Measurements from ENCODE around the gene CDC14A. TPM values are rescaled to one million over a fixed set of nuclear protein-coding genes. Genes with fewer than 3 reads are reported as not detected.
"Not testable (repeated sequence)": the region's sequence is repeated elsewhere in the genome, so short reads cannot be mapped to it uniquely, and the experiment has no call there.

The CDC14A gene
- total RNA-seq, 2 experiments from 2014 or later: 18.9 to 20.2 TPM

DNA sequence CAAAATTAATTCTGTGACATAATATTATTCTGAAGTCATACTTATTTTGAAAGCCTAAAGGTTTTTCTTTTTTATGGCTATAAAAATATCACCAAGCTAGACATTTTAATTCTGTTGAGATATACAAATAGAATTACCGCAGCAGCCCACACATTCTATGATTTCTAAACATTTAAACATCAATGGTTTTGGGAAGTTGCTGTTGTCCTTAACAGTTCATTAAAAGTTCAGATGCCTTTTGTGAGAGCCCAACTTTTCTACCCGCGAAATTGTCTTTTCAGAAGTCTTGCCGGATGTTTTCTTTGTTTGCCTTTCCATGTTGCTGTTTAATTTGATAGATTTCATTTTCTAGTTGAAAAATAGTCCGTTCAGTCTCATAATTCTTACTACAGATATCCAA lies 40.5 kb downstream of the CDC14A start:
- Mint-ChIP-seq H3K27me3 (no peaks in the 10 kb centered on the region), H3K4me1 (ENCODE audit: low read depth) (peaks cover 86% of the 10 kb centered on the region), H3K9me3 (no peaks in the 10 kb centered on the region), H3K36me3 (peaks cover 21% of the 10 kb centered on the region), H3K27ac (peak overlapping the region; percentile 73), H3K4me3 (no peak overlapping the region)
- ChIA-PET POLR2A (interaction anchor here (0.6 kb wide), 1 partner anchor 43 kb away, joined by 3 read pairs; no protein-coding TSS in a partner anchor), CTCF (interaction anchor here (0.7 kb wide), 1 partner anchor 35 kb away, joined by 3 read pairs; no protein-coding TSS in a partner anchor)
- DNase-seq: no peak
- intact Hi-C loops (cut with micrococcal nuclease): no loop called here

DNA sequence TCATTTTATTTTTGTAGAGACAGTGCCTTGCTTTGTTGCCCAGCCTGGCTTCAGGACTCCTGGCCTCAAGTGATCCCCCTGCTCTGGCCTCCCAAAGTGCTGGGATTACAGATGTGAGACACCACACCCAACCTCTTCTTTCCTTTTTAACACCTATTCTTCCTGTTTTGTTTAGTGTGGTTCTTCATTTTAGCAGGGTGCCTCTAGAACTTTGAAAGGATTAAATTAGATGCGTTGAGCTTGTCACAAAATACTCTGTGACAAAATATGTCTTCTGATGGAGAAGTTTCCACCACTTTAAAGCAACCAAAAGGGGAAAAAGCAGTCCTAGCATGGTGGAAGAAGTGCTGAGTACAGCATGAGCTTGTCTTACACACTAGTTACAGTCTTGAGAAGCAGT lies 42.0 kb downstream of the CDC14A start:
- POLR2A ChIA-PET: interaction anchor here (0.6 to 1.5 kb wide), 2 partner anchors 11 to 72 kb away, joined by 3 to 4 read pairs; no protein-coding TSS in a partner anchor
- intact Hi-C loops (cut with micrococcal nuclease): no loop called here
- Mint-ChIP-seq H3K4me3 (no peak overlapping the region), H3K4me1 (ENCODE audit: low read depth) (peaks cover 89% of the 10 kb centered on the region), H3K36me3 (peaks cover 21% of the 10 kb centered on the region), H3K9me3 (no peaks in the 10 kb centered on the region), H3K27me3 (no peaks in the 10 kb centered on the region), H3K27ac (peak overlapping the region; percentile 78)
- CTCF ChIA-PET: interaction anchor here (0.5 to 1.4 kb wide), 4 partner anchors 11 to 844 kb away, joined by 3 to 4 read pairs (median 4); no protein-coding TSS in a partner anchor
- no peak for DNase-seq

DNA sequence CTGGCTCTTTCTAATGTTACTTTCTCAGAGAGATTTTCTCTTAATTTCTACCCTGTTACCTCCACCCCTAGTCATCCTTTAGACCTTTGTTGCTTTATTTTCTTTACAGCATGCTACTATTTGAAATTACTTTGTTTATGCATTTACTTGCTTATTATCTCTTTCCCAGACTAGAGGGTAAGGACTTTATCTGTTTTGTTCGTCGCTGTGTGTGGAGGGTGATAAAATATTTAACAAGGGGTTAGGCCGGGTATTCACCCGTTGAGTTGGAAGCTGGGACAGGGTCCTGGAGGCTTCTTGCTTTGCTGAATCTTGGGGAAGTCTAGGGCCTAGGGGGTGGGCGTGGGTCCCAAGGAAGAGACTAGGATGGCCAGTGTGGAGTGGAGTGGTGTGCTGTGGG lies 43.6 kb downstream of the CDC14A start:
- intact Hi-C loops (cut with micrococcal nuclease): loop anchor here (1.0 to 2.0 kb wide), 3 partner anchors 9 to 45 kb away; no protein-coding TSS in a partner anchor
- H3K27ac Mint-ChIP-seq: peak overlapping the region; percentile 87
- POLR2A ChIA-PET: interaction anchor here (1.1 to 3.0 kb wide), 7 partner anchors 9 to 53 kb away, joined by 3 to 12 read pairs (median 6); partner anchors contain the start of gene CDC14A
- no peaks in the 10 kb centered on the region for H3K9me3 Mint-ChIP-seq
- no peak overlapping the region for H3K4me3 Mint-ChIP-seq
- peaks cover 17% of the 10 kb centered on the region for H3K36me3 Mint-ChIP-seq
- H3K4me1 Mint-ChIP-seq (ENCODE audit: low read depth): peaks cover 86% of the 10 kb centered on the region
- no peaks in the 10 kb centered on the region for H3K27me3 Mint-ChIP-seq
- no peak for DNase-seq
- CTCF ChIA-PET: interaction anchor here (1.0 to 3.6 kb wide), 10 partner anchors 9 to 63 kb away, joined by 3 to 14 read pairs (median 5); no protein-coding TSS in a partner anchor

DNA sequence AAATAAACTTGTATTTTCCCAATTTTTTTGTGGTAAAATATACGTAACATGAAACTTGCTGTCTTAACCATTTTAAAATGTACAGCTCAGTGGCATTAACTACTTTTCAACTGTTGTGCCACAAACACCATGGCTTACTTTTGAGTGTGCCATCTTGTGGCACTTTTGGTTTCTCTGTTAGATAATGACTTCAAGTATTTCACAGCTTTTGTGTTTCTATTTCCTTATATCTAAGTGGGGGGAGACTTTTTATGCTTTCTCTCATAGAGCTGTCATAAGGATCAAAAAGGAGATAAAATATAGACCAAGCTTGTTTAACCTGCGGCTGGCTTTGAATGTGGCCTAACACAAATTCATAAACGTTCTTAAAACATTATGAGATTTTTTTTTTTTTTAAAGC lies 44.3 kb downstream of the CDC14A start:
- no peaks in the 10 kb centered on the region for H3K27me3 Mint-ChIP-seq
- peaks cover 18% of the 10 kb centered on the region for H3K36me3 Mint-ChIP-seq
- H3K4me1 Mint-ChIP-seq (ENCODE audit: low read depth): peaks cover 84% of the 10 kb centered on the region
- ChIA-PET POLR2A (interaction anchor here (0.6 to 3.0 kb wide), 11 partner anchors 10 to 498 kb away, joined by 3 to 12 read pairs (median 5); partner anchors contain the start of genes CDC14A, EXTL2 and RTCA), CTCF (interaction anchor here (0.6 to 3.6 kb wide), 14 partner anchors 8 to 149 kb away, joined by 3 to 14 read pairs (median 5); no protein-coding TSS in a partner anchor)
- H3K4me3 Mint-ChIP-seq: no peak overlapping the region
- no peak for DNase-seq
- H3K27ac Mint-ChIP-seq: peak overlapping the region; percentile 87
- intact Hi-C loops (cut with micrococcal nuclease): loop anchor here (1.0 to 2.0 kb wide), 4 partner anchors 9 to 53 kb away; no protein-coding TSS in a partner anchor
- no peaks in the 10 kb centered on the region for H3K9me3 Mint-ChIP-seq

DNA sequence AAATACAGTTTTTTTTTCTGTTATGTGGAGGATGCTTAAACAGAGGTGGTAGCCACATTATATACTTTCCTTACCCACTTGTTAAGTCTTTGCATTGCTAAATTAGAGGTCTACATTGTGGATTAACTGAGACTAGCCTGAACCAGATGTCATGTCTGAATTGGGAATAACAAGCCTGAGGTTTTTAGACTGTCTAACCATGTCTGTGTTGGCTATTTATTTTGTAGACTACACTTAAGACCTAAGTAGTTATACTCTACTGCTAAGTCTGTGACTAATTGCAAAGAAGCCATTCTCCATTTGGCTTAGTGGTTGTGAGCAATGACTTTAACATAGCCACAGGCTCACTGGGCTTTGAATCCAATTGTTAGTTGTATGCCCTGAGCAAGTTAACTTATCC lies 45.4 kb downstream of the CDC14A start:
- no peak overlapping the region for H3K4me3 Mint-ChIP-seq
- no peaks in the 10 kb centered on the region for H3K27me3 Mint-ChIP-seq
- H3K27ac Mint-ChIP-seq: peak overlapping the region; percentile 87
- H3K9me3 Mint-ChIP-seq: no peaks in the 10 kb centered on the region
- POLR2A ChIA-PET: interaction anchor here (0.9 to 3.0 kb wide), 3 partner anchors 19 to 45 kb away, joined by 5 to 12 read pairs (median 8); partner anchors contain the start of gene CDC14A
- no peak for DNase-seq
- peaks cover 80% of the 10 kb centered on the region for H3K4me1 Mint-ChIP-seq (ENCODE audit: low read depth)
- H3K36me3 Mint-ChIP-seq: peaks cover 18% of the 10 kb centered on the region
- CTCF ChIA-PET: interaction anchor here (1.2 to 3.6 kb wide), 6 partner anchors 25 to 66 kb away, joined by 3 to 14 read pairs (median 6); no protein-coding TSS in a partner anchor
- intact Hi-C loops (cut with micrococcal nuclease): loop anchor here (1.0 to 2.0 kb wide), 3 partner anchors 21 to 359 kb away; a partner anchor contains a TSS

DNA sequence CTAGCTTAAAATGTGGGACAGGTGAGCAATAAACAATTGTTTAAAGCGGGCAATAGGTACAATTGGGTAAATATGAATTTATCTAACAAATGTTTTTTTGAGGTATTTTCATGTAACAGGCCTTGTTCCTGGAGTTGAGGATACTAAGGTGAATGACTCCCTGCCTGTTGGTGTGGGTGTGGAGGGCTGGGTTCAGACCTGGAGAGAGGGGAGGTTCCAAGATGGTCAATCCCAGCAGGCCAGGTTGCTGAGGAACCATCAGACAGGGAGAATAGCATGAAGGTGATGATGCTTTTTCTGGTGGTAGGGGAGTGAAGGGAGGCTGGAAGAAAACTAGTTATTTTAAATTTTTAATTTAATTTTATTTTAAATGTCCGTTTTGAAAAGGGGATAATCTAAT lies 46.3 kb downstream of the CDC14A start:
- ChIA-PET POLR2A (interaction anchor here (3.0 kb wide), 1 partner anchor 46 kb away, joined by 12 read pairs; the partner anchor contains the start of gene CDC14A), CTCF (interaction anchor here (1.3 to 3.6 kb wide), 2 partner anchors 57 to 61 kb away, joined by 7 to 14 read pairs; no protein-coding TSS in a partner anchor)
- intact Hi-C loops (cut with micrococcal nuclease): loop anchor here (2.0 kb wide), 1 partner anchor 360 kb away; a partner anchor contains a TSS

DNA sequence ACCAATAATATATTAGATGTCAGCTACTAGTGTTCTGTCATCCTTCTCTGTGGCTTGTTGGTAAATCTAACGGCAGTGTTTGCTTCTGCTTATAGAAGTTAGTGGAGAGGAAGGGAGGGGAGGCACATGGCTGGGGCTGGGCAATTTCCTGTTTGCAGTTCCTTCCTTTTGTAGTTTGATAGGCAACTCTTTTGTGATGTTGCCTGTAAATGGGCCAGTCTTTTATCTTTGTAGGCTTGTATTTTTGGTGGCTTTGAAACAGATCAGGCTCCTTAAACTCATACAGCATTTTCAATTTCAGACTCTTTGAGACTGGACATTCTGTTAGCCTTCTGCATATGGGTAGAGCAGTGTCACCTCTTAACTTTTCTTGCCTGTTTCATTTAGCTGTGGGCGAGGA lies 48.1 kb downstream of the CDC14A start:
- H3K27me3 Mint-ChIP-seq: no peaks in the 10 kb centered on the region
- DNase-seq: peak; percentile 67
- H3K4me3 Mint-ChIP-seq: peak overlapping the region; percentile 53
- peak overlapping the region; percentile 91 for H3K27ac Mint-ChIP-seq
- ChIA-PET POLR2A (interaction anchor here (0.9 to 1.1 kb wide), 4 partner anchors 14 to 362 kb away, joined by 3 to 4 read pairs (median 3); partner anchors contain the start of gene CDC14A), CTCF (interaction anchor here (0.6 to 1.4 kb wide), 4 partner anchors 9 to 55 kb away, joined by 3 to 6 read pairs (median 4); no protein-coding TSS in a partner anchor)
- intact Hi-C loops (cut with micrococcal nuclease): loop anchor here (1.0 kb wide), 3 partner anchors 13 to 40 kb away; no protein-coding TSS in a partner anchor
- peaks cover 9% of the 10 kb centered on the region for H3K36me3 Mint-ChIP-seq
- peaks cover 83% of the 10 kb centered on the region for H3K4me1 Mint-ChIP-seq (ENCODE audit: low read depth)
- no peaks in the 10 kb centered on the region for H3K9me3 Mint-ChIP-seq

More for the DNA sequence above, 46.3 kb downstream of the CDC14A start:
- peaks cover 81% of the 10 kb centered on the region for H3K4me1 Mint-ChIP-seq (ENCODE audit: low read depth)
- H3K36me3 Mint-ChIP-seq: peaks cover 11% of the 10 kb centered on the region
- H3K4me3 Mint-ChIP-seq: no peak overlapping the region
- H3K27me3 Mint-ChIP-seq: no peaks in the 10 kb centered on the region
- no peaks in the 10 kb centered on the region for H3K9me3 Mint-ChIP-seq
- no peak for DNase-seq
- peak overlapping the region; percentile 77 for H3K27ac Mint-ChIP-seq

DNA sequence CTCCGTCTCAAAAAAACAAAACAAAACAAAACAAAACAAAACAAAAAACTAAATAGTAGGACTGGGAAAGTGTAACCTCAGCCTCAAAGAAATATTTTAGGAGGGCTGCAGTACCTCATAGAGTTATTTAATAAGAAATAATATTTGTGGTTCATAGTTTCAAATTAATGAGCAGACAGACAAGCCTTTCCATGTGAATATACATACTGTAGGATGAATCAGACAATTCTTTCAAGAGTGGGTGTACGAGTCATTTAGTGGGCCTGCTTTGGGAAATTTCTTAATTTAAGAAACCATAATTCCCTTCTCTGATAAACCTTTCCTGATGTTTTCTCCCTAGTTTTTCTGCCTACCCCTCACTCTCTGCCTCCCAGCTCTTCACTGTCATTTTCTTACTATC lies 52.5 kb downstream of the CDC14A start:
- Mint-ChIP-seq H3K27me3 (no peaks in the 10 kb centered on the region), H3K36me3 (peaks cover 33% of the 10 kb centered on the region), H3K4me3 (no peak overlapping the region), H3K27ac (peak overlapping the region; percentile 66), H3K4me1 (ENCODE audit: low read depth) (peaks cover 84% of the 10 kb centered on the region), H3K9me3 (peaks cover 17% of the 10 kb centered on the region)
- intact Hi-C loops (cut with micrococcal nuclease): loop anchor here (1.0 kb wide), 2 partner anchors 9 kb away; no protein-coding TSS in a partner anchor
- DNase-seq: no peak
- CTCF ChIA-PET: interaction anchor here (0.5 to 2.0 kb wide), 8 partner anchors 8 to 62 kb away, joined by 3 to 5 read pairs (median 4); no protein-coding TSS in a partner anchor
- POLR2A ChIA-PET: interaction anchor here (0.7 to 1.7 kb wide), 5 partner anchors 10 to 53 kb away, joined by 3 to 5 read pairs (median 3); no protein-coding TSS in a partner anchor

DNA sequence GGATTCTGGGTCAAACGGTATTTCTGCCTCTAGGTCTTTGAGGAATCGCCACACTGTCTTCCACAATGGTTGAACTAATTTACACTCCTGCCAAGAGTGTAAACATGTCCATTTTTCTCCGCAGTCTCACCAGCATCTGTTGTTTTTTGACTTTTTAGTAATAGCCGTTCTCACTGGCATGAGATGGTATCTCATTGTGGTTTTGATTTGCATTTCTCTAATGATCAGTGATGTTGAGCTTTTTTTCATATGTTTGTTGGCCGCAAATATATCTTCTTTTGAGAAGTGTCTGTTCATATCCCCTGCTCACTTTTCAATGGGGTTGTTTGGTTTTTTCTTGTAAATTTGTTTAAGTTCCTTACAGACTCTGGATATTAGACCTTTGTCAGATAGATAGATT lies 53.6 kb downstream of the CDC14A start:
- Mint-ChIP-seq H3K36me3 (peaks cover 35% of the 10 kb centered on the region), H3K27ac (peak overlapping the region; percentile 66), H3K4me1 (ENCODE audit: low read depth) (peaks cover 77% of the 10 kb centered on the region), H3K9me3 (peaks cover 17% of the 10 kb centered on the region), H3K4me3 (peak overlapping the region; percentile 40)
- intact Hi-C loops (cut with micrococcal nuclease): loop anchor here (1.0 kb wide), 2 partner anchors 8 to 10 kb away; no protein-coding TSS in a partner anchor
- not testable (repeated sequence) for DNase-seq, H3K27me3 Mint-ChIP-seq
- ChIA-PET CTCF (interaction anchor here (0.9 to 2.0 kb wide), 4 partner anchors 9 to 53 kb away, joined by 3 to 5 read pairs (median 4); no protein-coding TSS in a partner anchor), POLR2A (interaction anchor here (1.0 to 1.7 kb wide), 2 partner anchors 11 to 19 kb away, joined by 3 read pairs; no protein-coding TSS in a partner anchor)

DNA sequence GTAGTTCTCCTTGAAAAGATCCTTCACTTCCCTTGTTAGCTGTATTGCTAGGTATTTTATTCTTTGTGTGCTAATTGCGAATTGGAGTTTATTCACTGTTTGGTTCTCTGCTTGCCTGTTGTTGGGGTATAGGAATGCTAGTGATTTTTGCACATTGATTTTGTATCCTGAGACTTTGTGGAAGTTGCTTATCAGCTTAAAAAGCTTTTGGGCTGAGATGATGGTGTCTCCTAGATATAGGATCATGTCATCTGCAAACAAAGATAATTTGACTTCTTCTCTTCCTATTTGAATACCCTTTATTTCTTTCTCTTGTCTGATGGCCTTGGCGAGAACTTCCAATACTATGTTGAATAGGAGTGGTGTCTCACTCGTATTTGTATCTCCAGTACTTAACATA lies 55.1 kb downstream of the CDC14A start:
- H3K4me1 Mint-ChIP-seq (ENCODE audit: low read depth): peaks cover 84% of the 10 kb centered on the region
- intact Hi-C loops (cut with micrococcal nuclease); POLR2A ChIA-PET; H3K4me3 Mint-ChIP-seq; H3K27me3 Mint-ChIP-seq; DNase-seq: not testable (repeated sequence)
- H3K9me3 Mint-ChIP-seq: peaks cover 17% of the 10 kb centered on the region
- CTCF ChIA-PET: interaction anchor here (1.3 kb wide), 1 partner anchor 47 kb away, joined by 3 read pairs; no protein-coding TSS in a partner anchor
- H3K36me3 Mint-ChIP-seq: peaks cover 37% of the 10 kb centered on the region
- peak overlapping the region; percentile 3 for H3K27ac Mint-ChIP-seq

DNA sequence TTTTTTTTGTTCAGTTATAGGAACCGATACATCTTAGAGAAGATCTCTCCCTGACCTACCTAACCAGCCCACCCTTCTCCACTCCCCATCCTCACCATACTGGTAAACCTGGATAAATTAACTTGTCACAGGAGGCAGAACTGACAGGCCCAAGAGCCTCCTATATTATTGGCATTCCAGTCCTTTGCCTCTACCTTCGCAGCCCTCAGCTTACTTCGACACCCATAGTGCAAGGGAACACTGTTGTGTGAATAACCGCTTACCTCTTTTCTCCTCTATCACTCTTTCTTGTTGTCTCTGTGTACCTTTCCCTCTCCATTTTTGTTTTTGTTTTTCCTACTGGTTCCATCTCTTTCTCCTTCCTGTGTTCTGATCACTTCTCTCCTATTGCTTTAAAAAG lies 58.7 kb downstream of the CDC14A start:
- peak overlapping the region; percentile 72 for H3K27ac Mint-ChIP-seq
- ChIA-PET CTCF (interaction anchor here (1.7 kb wide), 2 partner anchors 48 to 53 kb away, joined by 4 to 9 read pairs; no protein-coding TSS in a partner anchor), POLR2A (no interaction called here)
- H3K36me3 Mint-ChIP-seq: peaks cover 34% of the 10 kb centered on the region
- H3K4me1 Mint-ChIP-seq (ENCODE audit: low read depth): peaks cover 77% of the 10 kb centered on the region
- no peak for DNase-seq
- intact Hi-C loops (cut with micrococcal nuclease): loop anchor here (1.0 kb wide), 1 partner anchor 48 kb away; no protein-coding TSS in a partner anchor
- H3K9me3 Mint-ChIP-seq: peaks cover 17% of the 10 kb centered on the region
- H3K4me3 Mint-ChIP-seq: no peak overlapping the region
- H3K27me3 Mint-ChIP-seq: no peaks in the 10 kb centered on the region
